HepG2 (cell line): ENCODE data around the gene VEGFA. TPM values are rescaled to one million over a fixed set of nuclear protein-coding genes. Genes with fewer than 3 reads are reported as not detected.

Experiments used
- ATAC-seq: fragments of 200-7000 bp; cut with Tn5 transposase; 3 replicates; pipeline ENCODE4 v1.9.1; 2020; ENCODE audit warnings: mild to moderate bottlenecking, moderate library complexity
- BruUV-seq: library from RNA; stranded (reverse); fragments of 400-500 nt; replicated peaks from 2 replicates; lab custom pipeline; 2021; lab: Mats Ljungman, UMichigan
- CTCF ChIA-PET: fragments of 300-600 bp; formaldehyde crosslinking; extraction: SDS; loops from one replicate; lab custom pipeline; 2021; ENCODE audit warnings: low total read pairs, inconsistent platforms, low intra/inter-chr PET ratio; lab: Yijun Ruan, JAX
- POLR2A ChIA-PET: fragments of 350-600 bp; sonication (Branson Sonifier 250); formaldehyde crosslinking; loops from one replicate; lab custom pipeline; 2020; ENCODE audit warnings: antibody characterized with exemption, inconsistent platforms; lab: Yijun Ruan, JAX
- DNase-seq: peaks from one replicate; pipeline ENCODE4 v3.0.0-alpha.2; 2015; ENCODE audit warnings: low spot score
- FAIRE-seq: peaks from 3 replicates; lab custom pipeline; 2011; peaks lifted over from hg19 to GRCh38; lab: Jason Lieb, UNC
- H2AFZ ChIP-seq: one replicate; pipeline ENCODE4 v1.6.1; 2011; ENCODE audit warnings: low read length, inconsistent platforms
- H3K27ac ChIP-seq: fragments of 300-600 bp; 3 replicates; pipeline ENCODE4 v1.8.0; 2011; ENCODE audit warnings: mixed run types, mild to moderate bottlenecking, mixed read lengths, low read length, inconsistent platforms; ENCODE audit not compliant: insufficient read depth; ENCODE audit errors: extremely low read length
- H3K27me3 ChIP-seq, 2 experiments: fragments of 200-600 bp in 1 of 2; 2 replicates in 1 of 2; 3 replicates in 1 of 2; pipeline versions ENCODE4 v1.6.0 to v1.8.0; 2011; ENCODE audit warnings: low read length in 2 of 2, mild to moderate bottlenecking in 2 of 2, moderate library complexity in 2 of 2, inconsistent platforms in 1 of 2; ENCODE audit not compliant: insufficient read depth in 2 of 2, control insufficient read depth in 1 of 2
- H3K36me3 ChIP-seq, 2 experiments: fragments of 200-600 bp in 1 of 2; replicated peaks in 1 of 2; 2 replicates in 1 of 2; 3 replicates in 1 of 2; pipeline versions ENCODE4 v1.5.1 to v1.8.0; 2011; ENCODE audit warnings: low read length in 2 of 2, inconsistent platforms in 1 of 2; ENCODE audit not compliant: insufficient read depth in 2 of 2, control insufficient read depth in 1 of 2
- H3K4me1 ChIP-seq: 2 replicates; pipeline ENCODE4 v1.5.1; 2012; ENCODE audit warnings: low read length, inconsistent platforms; ENCODE audit not compliant: insufficient read depth
- H3K4me2 ChIP-seq: 2 replicates; pipeline ENCODE4 v1.6.0; 2011; ENCODE audit warnings: low read depth, low read length, inconsistent platforms
- H3K4me3 ChIP-seq, 3 experiments: fragments of 200-600 bp in 1 of 3; sonication (generic), shearing (Covaris generic) in 1 of 3; replicated peaks in 1 of 3; 2 replicates each; pipeline ENCODE4 v1.5.1; 2011 to 2016; ENCODE audit warnings: low read length in 3 of 3, inconsistent platforms in 2 of 3, low read depth in 2 of 3, mild to moderate bottlenecking in 2 of 3, control low read depth in 1 of 3, mixed read lengths in 1 of 3; ENCODE audit not compliant: insufficient read depth in 1 of 3
- H3K79me2 ChIP-seq: one replicate; pipeline ENCODE4 v1.6.1; 2011; ENCODE audit warnings: low read length, inconsistent platforms; ENCODE audit not compliant: insufficient read depth
- H3K9ac ChIP-seq: 2 replicates; pipeline ENCODE4 v1.6.0; 2011; ENCODE audit warnings: mild to moderate bottlenecking, low read depth, low read length, inconsistent platforms; ENCODE audit not compliant: insufficient read depth
- H3K9me3 ChIP-seq: 2 replicates; pipeline ENCODE4 v1.5.1; 2012; ENCODE audit warnings: mild to moderate bottlenecking, low read length
- H4K20me1 ChIP-seq: 2 replicates; pipeline ENCODE4 v1.6.0; 2011; ENCODE audit warnings: inconsistent platforms, mild to moderate bottlenecking, low read length, moderate library complexity; ENCODE audit not compliant: insufficient read depth
- CHD4 ChIP-seq: fragments of 200-600 bp; sonication (generic); IDR thresholded peaks from 2 replicates; pipeline ENCODE4 v1.7.0; 2017; ENCODE audit warnings: mild to moderate bottlenecking, low read length, borderline replicate concordance
- HOXA3 ChIP-seq: sonication (generic); formaldehyde crosslinking; IDR thresholded peaks from 2 replicates; pipeline ENCODE4 v1.5.0; 2020; ENCODE audit warnings: missing genetic modification reagents
- NR2F6 ChIP-seq, 2 experiments: IDR thresholded peaks; 2 replicates each; pipeline ENCODE4 v1.6.1; 2016; ENCODE audit warnings: antibody characterized with exemption in 1 of 2, mild to moderate bottlenecking in 1 of 2
- PATZ1 ChIP-seq: sonication (generic); formaldehyde crosslinking; IDR thresholded peaks from 2 replicates; pipeline ENCODE4 v1.4.0; 2020; ENCODE audit warnings: missing genetic modification reagents
- RBM39 ChIP-seq: fragments of 200-400 bp; formaldehyde crosslinking; IDR thresholded peaks from one replicate; pipeline ENCODE4 v1.6.1; 2018; ENCODE audit warnings: antibody characterized with exemption, mild to moderate bottlenecking, low read depth, low read length; ENCODE audit not compliant: poor library complexity, severe bottlenecking
- RXRB ChIP-seq: IDR thresholded peaks from 2 replicates; pipeline ENCODE4 v1.6.1; 2016; ENCODE audit warnings: borderline replicate concordance, missing genetic modification reagents, missing compliant biosample characterization
- SAP130 ChIP-seq: IDR thresholded peaks from 2 replicates; pipeline ENCODE4 v1.6.1; 2016; ENCODE audit warnings: low read depth
- TCF7 ChIP-seq: sonication (generic); IDR thresholded peaks from 2 replicates; pipeline ENCODE4 v1.6.1; 2016; ENCODE audit warnings: antibody characterized with exemption, low read depth
- TP53 ChIP-seq: sonication (generic); formaldehyde crosslinking; conservative IDR thresholded peaks from 2 replicates; pipeline ENCODE4 v1.4.0; 2020; ENCODE audit warnings: missing genetic modification reagents
- YEATS2 ChIP-seq: sonication (generic); formaldehyde crosslinking; IDR thresholded peaks from 2 replicates; pipeline ENCODE4 v1.4.0; 2020; ENCODE audit warnings: missing genetic modification reagents, borderline replicate concordance
- ZBTB20 ChIP-seq: sonication (generic); formaldehyde crosslinking; IDR thresholded peaks from 2 replicates; pipeline ENCODE4 v1.8.1; 2023; ENCODE audit warnings: missing genetic modification reagents, low read depth, mild to moderate bottlenecking, borderline replicate concordance
- ZBTB42 ChIP-seq: sonication (generic); formaldehyde crosslinking; IDR thresholded peaks from 2 replicates; pipeline ENCODE4 v1.5.0; 2020; ENCODE audit warnings: mild to moderate bottlenecking, missing genetic modification reagents
- ZNF441 ChIP-seq: sonication (generic); formaldehyde crosslinking; IDR thresholded peaks from 2 replicates; pipeline ENCODE4 v1.7.0; 2021; ENCODE audit warnings: missing genetic modification reagents, borderline replicate concordance
- WGBS: methylation state at CpG from one replicate; pipeline ENCODE4 v1.1.6; 2017; ENCODE audit warnings: low lambda C conversion rate; 5-methylcytosine and 5-hydroxymethylcytosine counted together
- in situ Hi-C: cut with HindIII; loops from 2 replicates; pipeline ENCODE4 v1.10.0; 2017; ENCODE audit warnings: low pct_unique_long_range_greater_than_20kb; ENCODE audit not compliant: extremely low pct_ligation_motif_present
- intact Hi-C: fragments of 100-400 bp; cut with micrococcal nuclease; formaldehyde crosslinking; loops from one replicate; pipeline ENCODE4 v1.10.0; 2022; ENCODE audit not compliant: unreplicated experiment
- polyA plus RNA-seq, 8 experiments: library from polyadenylated mRNA; depleted of rRNA in 3 of 8; stranded (reverse) in 7 of 8; unstranded in 1 of 8; fragments of >200 nt; fragmentation: Illumina TruSeq in 4 of 8; extraction: Trizol in 4 of 8; gene quantifications; 2 replicates each; pipeline versions ENCODE4 v1.2.1 to v1.2.3, GENCODE V29; 2011 to 2016; ENCODE audit warnings: low read depth in 4 of 8, missing spikeins in 1 of 8, mixed read lengths in 1 of 8; ENCODE audit not compliant: insufficient read depth in 1 of 8
- total RNA-seq, 5 experiments: library from RNA; depleted of rRNA; stranded (reverse); fragments of >200 nt; fragmentation: Illumina TruSeq; extraction: Trizol; gene quantifications; 2 replicates each; pipeline ENCODE4 v1.2.3, GENCODE V29; 2016; ENCODE audit warnings: low read depth in 1 of 5
- TF ChIP-seq, protein P1 (sequence below): sonication (generic); formaldehyde crosslinking; IDR thresholded peaks from 2 replicates; pipeline ENCODE4 v1.5.0; 2020; ENCODE audit warnings: mild to moderate bottlenecking, missing genetic modification reagents, borderline replicate concordance

Gene VEGFA
- total and polyA plus RNA-seq, 2 of the 13 experiments (the other 11 are each of a cell fraction or from before 2014, with no cell fraction given): 68.1 to 629 TPM

GRCh38 chr6:43768506-43768860 is 1.5 kb upstream of the VEGFA start (continued):
- TF ChIP-seq, protein P1, sequence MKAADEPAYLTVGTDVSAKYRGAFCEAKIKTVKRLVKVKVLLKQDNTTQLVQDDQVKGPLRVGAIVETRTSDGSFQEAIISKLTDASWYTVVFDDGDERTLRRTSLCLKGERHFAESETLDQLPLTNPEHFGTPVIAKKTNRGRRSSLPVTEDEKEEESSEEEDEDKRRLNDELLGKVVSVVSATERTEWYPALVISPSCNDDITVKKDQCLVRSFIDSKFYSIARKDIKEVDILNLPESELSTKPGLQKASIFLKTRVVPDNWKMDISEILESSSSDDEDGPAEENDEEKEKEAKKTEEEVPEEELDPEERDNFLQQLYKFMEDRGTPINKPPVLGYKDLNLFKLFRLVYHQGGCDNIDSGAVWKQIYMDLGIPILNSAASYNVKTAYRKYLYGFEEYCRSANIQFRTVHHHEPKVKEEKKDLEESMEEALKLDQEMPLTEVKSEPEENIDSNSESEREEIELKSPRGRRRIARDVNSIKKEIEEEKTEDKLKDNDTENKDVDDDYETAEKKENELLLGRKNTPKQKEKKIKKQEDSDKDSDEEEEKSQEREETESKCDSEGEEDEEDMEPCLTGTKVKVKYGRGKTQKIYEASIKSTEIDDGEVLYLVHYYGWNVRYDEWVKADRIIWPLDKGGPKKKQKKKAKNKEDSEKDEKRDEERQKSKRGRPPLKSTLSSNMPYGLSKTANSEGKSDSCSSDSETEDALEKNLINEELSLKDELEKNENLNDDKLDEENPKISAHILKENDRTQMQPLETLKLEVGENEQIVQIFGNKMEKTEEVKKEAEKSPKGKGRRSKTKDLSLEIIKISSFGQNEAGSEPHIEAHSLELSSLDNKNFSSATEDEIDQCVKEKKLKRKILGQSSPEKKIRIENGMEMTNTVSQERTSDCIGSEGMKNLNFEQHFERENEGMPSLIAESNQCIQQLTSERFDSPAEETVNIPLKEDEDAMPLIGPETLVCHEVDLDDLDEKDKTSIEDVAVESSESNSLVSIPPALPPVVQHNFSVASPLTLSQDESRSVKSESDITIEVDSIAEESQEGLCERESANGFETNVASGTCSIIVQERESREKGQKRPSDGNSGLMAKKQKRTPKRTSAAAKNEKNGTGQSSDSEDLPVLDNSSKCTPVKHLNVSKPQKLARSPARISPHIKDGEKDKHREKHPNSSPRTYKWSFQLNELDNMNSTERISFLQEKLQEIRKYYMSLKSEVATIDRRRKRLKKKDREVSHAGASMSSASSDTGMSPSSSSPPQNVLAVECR (CRISPR knock-in tag): 0 out of 2 replicates have a peak, but pooled peaks have one; percentile 0
- TF ChIP-seq, all 625 proteins: peak for 7

DNA sequence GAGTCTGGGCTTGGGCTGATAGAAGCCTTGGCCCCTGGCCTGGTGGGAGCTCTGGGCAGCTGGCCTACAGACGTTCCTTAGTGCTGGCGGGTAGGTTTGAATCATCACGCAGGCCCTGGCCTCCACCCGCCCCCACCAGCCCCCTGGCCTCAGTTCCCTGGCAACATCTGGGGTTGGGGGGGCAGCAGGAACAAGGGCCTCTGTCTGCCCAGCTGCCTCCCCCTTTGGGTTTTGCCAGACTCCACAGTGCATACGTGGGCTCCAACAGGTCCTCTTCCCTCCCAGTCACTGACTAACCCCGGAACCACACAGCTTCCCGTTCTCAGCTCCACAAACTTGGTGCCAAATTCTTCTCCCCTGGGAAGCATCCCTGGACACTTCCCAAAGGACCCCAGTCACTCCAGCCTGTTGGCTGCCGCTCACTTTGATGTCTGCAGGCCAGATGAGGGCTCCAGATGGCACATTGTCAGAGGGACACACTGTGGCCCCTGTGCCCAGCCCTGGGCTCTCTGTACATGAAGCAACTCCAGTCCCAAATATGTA is 957 bp upstream of the VEGFA start:
- no TSS peak for BruUV-seq
- in situ Hi-C loops: loop anchor here (5.0 kb wide), 1 partner anchor 47 kb away; no protein-coding TSS in a partner anchor
- peak overlapping the region; percentile 97 for H3K9ac ChIP-seq
- peak overlapping the region; percentile 79 for H3K4me2 ChIP-seq
- H2AFZ ChIP-seq: no peak overlapping the region
- H4K20me1 ChIP-seq: peaks cover 27% of the 10 kb centered on the region
- peaks cover 39% of the 10 kb centered on the region for H3K79me2 ChIP-seq
- peak; percentile 6 for ATAC-seq
- H3K4me3 ChIP-seq: peak overlapping the region; percentile 21 to 98 (median 90); a peak in 5 of 6 replicates
- CTCF ChIA-PET: interaction anchor here (0.9 to 3.3 kb wide), 8 partner anchors 28 to 307 kb away, joined by 3 to 33 read pairs (median 5); no protein-coding TSS in a partner anchor
- 16% methylated on average over 8 of the region's 8 CpGs for WGBS
- no peak for DNase-seq
- peaks cover 0 to 6% of the 10 kb centered on the region in 2 experiments; a peak in 2 of 5 replicates for H3K36me3 ChIP-seq
- FAIRE-seq: no peak
- POLR2A ChIA-PET: interaction anchor here (0.8 to 4.5 kb wide), 28 partner anchors 7 to 477 kb away, joined by 3 to 59 read pairs (median 10); partner anchors contain the start of genes GTPBP2, HSP90AB1 and MAD2L1BP
- H3K9me3 ChIP-seq: no peaks in the 10 kb centered on the region
- peaks cover 64% of the 10 kb centered on the region for H3K4me1 ChIP-seq
- no peaks in the 10 kb centered on the region; a peak in 1 of 5 replicates for H3K27me3 ChIP-seq
- H3K27ac ChIP-seq: no peak overlapping the region
- intact Hi-C loops: loop anchor here (1.0 to 10.0 kb wide), 6 partner anchors 44 to 1866 kb away; no protein-coding TSS in a partner anchor
- TF ChIP-seq ZNF441 (no peak), RXRB (CRISPR knock-in tag) (peak; percentile 9; the same call in 1 of the 2 replicates), NR2F6 (IDR thresholded peaks at IDR 0.05) (no peak), NR2F6 (CRISPR knock-in tag; IDR thresholded peaks at IDR 0.05) (0 out of 2 replicates have a peak, but pooled peaks have one; percentile 8), SAP130 (peak; percentile 46), ZBTB20 (CRISPR knock-in tag) (peak; percentile 7; the same call in 1 of the 2 replicates), HOXA3 (CRISPR knock-in tag) (0 out of 2 replicates have a peak, but pooled peaks have one; percentile 2), TCF7 (peak; percentile 47; the same call in 1 of the 2 replicates), YEATS2 (CRISPR knock-in tag) (no peak), RBM39 (peak; percentile 32), TP53 (CRISPR knock-in tag) (no peak), PATZ1 (CRISPR knock-in tag) (0 out of 2 replicates have a peak, but pooled peaks have one; percentile 10), ZBTB42 (0 out of 2 replicates have a peak, but pooled peaks have one; percentile 4), CHD4 (peak; percentile 92; the same call in 1 of the 2 replicates)
